Colon (tissue), 2 donors: ENCODE measurements around the gene MYL6B.
"Not testable (repeated sequence)": the region's sequence is repeated elsewhere in the genome, so short reads cannot be mapped to it uniquely, and the experiment has no call there.

Experiments used
- FAIRE-seq: peaks from 2 replicates; lab custom pipeline; 2012; peaks lifted over from hg19 to GRCh38; lab: Jason Lieb, UNC
- donor health status: control.
- donor health status: control.

The MYL6B gene

DNA sequence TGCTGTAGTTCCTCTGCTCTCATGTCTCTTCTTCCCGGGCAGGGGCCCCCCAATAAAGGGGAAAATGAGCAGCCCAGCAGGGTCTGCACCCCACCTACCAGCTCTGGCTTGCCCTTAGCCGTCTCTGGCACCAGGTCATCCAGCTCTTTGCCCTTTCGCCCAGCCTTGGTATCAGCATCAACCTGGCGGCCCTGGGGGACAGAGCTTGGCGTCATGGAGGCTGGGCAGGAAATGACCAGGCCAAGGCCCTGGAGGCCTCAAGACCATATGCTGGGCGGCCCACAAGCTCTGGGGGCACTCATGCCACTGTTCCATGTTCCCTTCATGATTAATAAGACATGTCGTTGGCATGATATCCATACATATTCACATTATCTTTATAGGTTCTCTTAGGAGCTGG lies 20.5 kb downstream of the MYL6B start:
- no peak for FAIRE-seq

DNA sequence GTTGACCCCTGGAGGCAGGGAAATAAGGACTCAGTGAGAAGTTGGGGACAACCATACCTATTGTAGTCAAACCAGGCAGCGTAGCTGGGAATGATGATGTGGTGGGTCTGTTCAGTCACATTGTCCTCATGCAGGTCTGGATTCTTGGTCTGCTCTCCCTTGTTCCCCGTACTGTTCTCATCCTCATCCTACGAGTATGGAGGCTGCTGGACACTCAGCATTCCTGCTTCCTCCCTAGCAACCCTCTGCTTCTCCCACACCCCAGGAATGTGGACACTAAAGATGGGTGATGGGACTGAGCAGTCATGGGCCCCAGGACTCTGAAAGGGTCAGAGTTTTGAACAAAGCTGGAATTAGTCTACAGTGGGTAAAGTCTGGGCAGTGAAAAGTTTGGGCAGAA lies 26.0 kb downstream of the MYL6B start:
- FAIRE-seq, result no peak

GRCh38 chr12:56186957-56187356 lies 34.6 kb downstream of the MYL6B start:
- FAIRE-seq, result no peak

GRCh38 chr12:56188131-56188777 lies 35.9 kb downstream of the MYL6B start:
- no peak for FAIRE-seq

DNA sequence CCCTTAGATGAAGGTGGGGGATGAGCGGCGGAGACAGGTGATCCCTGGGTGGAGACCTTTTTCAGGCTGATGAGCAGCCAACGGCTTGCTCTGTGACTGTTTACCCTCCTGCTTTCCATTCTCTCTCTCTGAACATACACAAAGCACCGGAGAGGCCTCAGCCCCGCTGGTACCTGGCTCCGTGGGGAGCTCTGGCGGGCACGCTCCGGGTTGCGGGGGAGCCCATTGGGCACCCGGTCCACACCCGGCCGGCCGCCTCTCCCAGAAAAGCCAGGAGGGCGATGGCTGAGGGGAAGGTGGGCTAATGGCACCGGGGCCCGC lies 36.4 kb downstream of the MYL6B start:
- no peak for FAIRE-seq

DNA sequence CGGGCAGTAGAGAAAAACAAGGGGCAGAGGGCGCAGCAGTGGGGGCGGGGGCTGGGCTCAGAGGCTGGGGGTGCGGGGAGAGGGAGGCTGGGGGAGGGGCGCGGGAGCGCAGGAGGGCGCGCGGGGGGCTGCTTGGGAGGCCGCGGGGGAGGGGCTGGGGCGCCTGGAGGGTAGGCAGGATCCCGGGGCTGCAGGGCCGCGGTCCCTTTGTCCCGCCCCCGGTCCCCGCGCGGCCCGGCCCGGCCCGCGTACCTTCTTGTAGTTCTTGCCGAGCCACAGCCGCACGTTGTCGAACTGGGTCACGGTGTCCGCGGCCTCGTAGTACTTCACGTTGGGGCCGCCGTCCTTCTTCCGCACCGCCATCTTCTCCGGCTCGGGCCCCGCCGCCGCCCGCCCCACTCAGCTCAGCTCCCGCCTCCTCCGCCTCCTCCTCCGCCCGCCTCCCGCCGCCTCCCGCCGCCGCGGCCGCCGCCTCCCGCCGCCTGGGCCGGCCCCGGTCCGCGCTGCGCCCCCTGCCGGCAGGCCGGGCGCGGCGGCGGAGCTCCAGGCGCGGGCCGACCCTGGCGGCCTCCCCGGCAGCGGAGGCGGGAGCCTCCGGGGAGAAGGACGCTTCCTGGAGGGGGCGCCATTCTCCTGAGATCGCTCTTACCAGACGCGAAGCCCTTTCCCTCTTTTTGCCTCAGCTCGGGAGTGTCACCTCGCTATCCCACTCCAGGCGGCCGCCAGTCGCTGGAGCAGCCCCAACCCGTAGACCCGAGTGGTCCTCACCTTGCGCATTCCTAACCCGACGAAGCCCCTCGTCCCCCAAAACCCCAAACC lies 36.9 kb downstream of the MYL6B start, which contains the start of gene SMARCC2:
Gene SMARCC2, minus strand, starts transcription at position 385 of the 819 bp plus-strand sequence. Its CDS starts 22 bp downstream, at position 363.
- FAIRE-seq, result no peak

DNA sequence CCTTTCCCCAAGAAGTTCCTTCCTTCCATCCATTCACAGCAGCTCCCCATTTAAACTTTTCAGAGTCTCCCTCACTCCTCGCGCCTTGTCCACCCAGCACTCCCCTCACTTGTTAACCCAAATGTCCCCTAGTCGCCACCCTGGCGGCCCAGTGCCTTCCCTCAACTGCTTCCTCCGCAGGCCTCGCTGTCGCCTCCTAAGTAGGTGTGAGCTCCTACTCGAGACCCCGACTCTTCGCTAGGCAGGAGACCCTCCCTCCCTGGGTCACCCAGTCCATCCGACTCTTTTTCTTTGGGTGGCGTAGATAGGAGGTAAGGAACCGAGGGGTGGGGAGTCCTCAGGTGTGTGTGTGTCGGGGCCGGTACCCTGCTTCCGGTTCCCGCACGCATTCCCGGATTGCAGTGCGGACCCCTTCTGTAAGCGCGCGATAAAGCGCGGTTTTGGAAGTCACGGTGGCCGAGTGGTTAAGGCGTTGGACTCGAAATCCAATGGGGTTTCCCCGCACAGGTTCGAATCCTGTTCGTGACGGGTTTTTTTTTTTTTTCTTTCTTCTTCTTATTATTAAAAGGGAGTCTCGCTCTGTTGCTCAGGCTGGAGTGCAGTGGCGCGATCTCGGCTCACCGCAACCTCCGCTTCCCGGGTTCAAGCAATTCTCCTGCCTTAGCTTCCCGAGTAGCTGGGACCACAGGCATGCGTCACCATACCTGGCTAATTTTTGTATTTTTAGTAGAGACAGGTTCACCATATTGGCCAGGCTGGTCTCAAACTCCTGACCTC lies 37.7 kb downstream of the MYL6B start:
- FAIRE-seq, result no peak

DNA sequence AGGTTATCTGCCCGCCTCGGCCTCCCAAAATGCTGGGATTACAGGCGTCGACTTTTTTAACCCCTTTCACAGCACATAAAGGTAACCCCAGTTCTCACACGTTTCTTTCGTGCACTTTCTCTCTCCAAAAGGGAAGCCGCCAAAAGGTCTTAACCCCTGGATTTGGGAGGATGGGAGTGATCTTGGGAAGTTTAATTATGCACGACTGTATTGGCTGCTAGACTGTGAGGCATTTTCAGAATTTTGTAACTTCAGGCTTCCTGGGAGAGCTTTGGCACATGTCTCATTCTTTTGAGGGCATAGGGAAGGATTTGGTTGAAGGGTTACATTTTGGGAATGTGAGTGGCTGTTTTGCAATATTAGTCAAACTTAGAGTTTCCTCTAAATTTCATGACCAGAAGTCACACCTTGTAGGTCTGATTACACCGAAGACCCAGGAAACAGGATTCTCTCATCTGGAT lies 38.3 kb downstream of the MYL6B start:
- no peak for FAIRE-seq

GRCh38 chr12:56192582-56192981 lies 40.2 kb downstream of the MYL6B start:
- FAIRE-seq, result no peak

GRCh38 chr12:56193025-56193578 lies 40.7 kb downstream of the MYL6B start:
- no peak for FAIRE-seq

GRCh38 chr12:56196818-56197550 lies 44.6 kb downstream of the MYL6B start:
- FAIRE-seq, result not testable (repeated sequence)

GRCh38 chr12:56197921-56198635 lies 45.7 kb downstream of the MYL6B start:
- no peak for FAIRE-seq

GRCh38 chr12:56198836-56199235 lies 46.4 kb downstream of the MYL6B start:
- FAIRE-seq, result no peak

DNA sequence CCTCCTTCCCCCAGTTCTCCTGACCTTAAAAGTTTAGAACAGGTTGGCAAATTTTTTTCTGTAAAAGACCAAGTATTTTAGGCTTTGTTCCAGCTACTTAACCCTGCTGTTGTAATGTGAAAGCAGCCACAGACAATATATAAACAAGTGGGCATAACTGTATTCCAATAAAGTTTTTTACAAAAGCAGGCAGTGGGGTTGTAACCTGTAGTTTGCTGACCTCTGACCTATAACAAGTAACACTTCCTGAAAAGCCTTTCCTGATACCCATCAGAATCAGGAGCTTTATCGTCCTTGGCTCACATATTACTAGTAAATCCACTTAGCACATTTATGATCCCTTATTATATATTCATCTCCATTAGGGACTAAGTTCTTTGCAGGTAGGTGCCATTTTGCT lies 50.0 kb downstream of the MYL6B start:
- no peak for FAIRE-seq

DNA sequence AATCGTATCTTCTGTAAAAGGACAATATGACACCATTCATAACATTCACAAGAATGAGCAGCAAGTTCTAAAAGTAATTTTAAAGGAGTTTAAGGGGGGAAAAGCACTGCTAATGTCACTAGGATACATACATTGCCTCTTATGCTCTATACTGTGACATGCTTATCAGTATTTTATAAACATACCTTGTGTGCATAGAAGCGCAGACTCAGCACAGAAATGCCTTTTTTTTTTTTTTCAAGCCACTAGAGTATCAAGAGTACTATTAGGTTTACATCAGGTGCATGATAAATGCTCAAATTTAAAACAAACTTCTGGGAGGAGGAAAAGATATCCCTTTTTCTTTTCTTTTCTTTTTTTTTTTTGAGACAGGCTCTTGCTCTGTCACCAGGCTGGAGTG lies 50.5 kb downstream of the MYL6B start:
- FAIRE-seq, result no peak

- no peak for FAIRE-seq
These were observed 51.9 kb downstream of the MYL6B start for GRCh38 chr12:56204275-56204674.

DNA sequence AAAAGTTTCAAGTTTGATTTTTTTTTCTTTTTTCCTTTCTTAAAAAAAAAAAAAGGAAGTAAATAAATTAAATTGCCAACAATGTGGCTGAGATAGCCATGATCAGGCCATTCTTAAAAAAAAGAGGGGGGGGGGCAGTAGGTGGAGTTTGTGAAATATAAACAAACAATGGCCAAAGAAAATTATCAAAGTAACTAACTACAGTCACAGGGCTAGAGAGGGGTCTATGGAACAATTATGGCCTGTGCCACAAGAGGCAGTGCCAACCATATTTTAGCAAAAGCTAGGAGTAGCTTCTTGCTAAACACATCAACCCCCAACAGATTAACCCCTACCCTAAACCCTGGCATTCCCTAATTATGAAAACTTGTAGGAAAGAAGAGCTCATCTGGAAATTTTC lies 53.1 kb downstream of the MYL6B start:
- no peak for FAIRE-seq

- FAIRE-seq, result no peak
These were observed 54.2 kb downstream of the MYL6B start for GRCh38 chr12:56206452-56207166.
